Measurements from ENCODE around the gene CAPNS2. TPM values are rescaled to one million over a fixed set of nuclear protein-coding genes. Genes with fewer than 3 reads are reported as not detected.

The CAPNS2 gene
- 0.35 to 0.56 TPM (median 0.36 TPM) in 3 replicates for total RNA-seq
- long read RNA-seq, result 0 reads

GRCh38 chr16:55566432-55567175, at the start of gene CAPNS2:
CAPNS2 (plus strand) TSS chr16:55566684; CDS start chr16:55566757, 73 bp downstream.
- H3K27ac Mint-ChIP-seq (ENCODE audit: unreplicated experiment), result peak within 1 kb of the TSS; percentile 72
- H3K4me3 Mint-ChIP-seq (ENCODE audit: unreplicated experiment), result no peak within 1 kb of the TSS
- H3K9me3 Mint-ChIP-seq (ENCODE audit: low read depth), result no peaks in the 10 kb centered on the region
- peaks cover 3% of the 10 kb centered on the region for H3K36me3 Mint-ChIP-seq (ENCODE audit: low read depth)
- H3K27me3 Mint-ChIP-seq (ENCODE audit: low read depth), result no peaks in the 10 kb centered on the region
- TF ChIP-seq, protein P1, sequence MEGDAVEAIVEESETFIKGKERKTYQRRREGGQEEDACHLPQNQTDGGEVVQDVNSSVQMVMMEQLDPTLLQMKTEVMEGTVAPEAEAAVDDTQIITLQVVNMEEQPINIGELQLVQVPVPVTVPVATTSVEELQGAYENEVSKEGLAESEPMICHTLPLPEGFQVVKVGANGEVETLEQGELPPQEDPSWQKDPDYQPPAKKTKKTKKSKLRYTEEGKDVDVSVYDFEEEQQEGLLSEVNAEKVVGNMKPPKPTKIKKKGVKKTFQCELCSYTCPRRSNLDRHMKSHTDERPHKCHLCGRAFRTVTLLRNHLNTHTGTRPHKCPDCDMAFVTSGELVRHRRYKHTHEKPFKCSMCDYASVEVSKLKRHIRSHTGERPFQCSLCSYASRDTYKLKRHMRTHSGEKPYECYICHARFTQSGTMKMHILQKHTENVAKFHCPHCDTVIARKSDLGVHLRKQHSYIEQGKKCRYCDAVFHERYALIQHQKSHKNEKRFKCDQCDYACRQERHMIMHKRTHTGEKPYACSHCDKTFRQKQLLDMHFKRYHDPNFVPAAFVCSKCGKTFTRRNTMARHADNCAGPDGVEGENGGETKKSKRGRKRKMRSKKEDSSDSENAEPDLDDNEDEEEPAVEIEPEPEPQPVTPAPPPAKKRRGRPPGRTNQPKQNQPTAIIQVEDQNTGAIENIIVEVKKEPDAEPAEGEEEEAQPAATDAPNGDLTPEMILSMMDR (IDR thresholded peaks at IDR 0.05), result no peak
- no peak for DNase-seq (ENCODE audit: low spot score)
- peaks cover 26% of the 10 kb centered on the region for H3K4me1 Mint-ChIP-seq (ENCODE audit: low read depth)

GRCh38 chr16:55521792-55522191, 44.7 kb upstream of the CAPNS2 start:
- Mint-ChIP-seq H3K27me3 (ENCODE audit: low read depth) (no peaks in the 10 kb centered on the region), H3K4me1 (ENCODE audit: low read depth) (peaks cover 4% of the 10 kb centered on the region), H3K4me3 (ENCODE audit: unreplicated experiment) (no peak overlapping the region), H3K36me3 (ENCODE audit: low read depth) (peaks cover 11% of the 10 kb centered on the region), H3K9me3 (ENCODE audit: low read depth) (peaks cover 20% of the 10 kb centered on the region), H3K27ac (ENCODE audit: unreplicated experiment) (no peak overlapping the region)
- TF ChIP-seq, protein P1 (IDR thresholded peaks at IDR 0.05), result no peak
- no peak for DNase-seq (ENCODE audit: low spot score)

DNA sequence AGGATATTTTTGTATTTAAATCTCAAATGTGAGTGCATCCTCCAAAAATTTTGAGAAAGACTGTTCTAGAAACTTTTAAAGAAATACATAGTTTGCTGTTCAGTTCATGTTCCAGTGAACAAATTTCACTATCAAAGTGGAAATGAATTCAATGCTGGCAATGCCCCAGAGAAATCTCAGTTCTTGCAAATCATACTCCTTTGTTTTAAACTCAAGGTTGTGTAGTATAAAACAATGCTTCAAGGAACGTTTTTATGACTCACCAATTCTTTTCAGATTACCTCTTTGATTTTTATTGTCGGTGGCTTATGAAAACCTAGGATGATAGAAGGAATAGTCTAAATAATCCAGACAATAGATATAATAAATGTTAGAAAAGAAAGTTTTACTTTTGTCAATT, 40.0 kb upstream of the CAPNS2 start:
- Mint-ChIP-seq H3K27ac (ENCODE audit: unreplicated experiment) (no peak overlapping the region), H3K27me3 (ENCODE audit: low read depth) (no peaks in the 10 kb centered on the region), H3K36me3 (ENCODE audit: low read depth) (peaks cover 5% of the 10 kb centered on the region), H3K4me3 (ENCODE audit: unreplicated experiment) (no peak overlapping the region), H3K9me3 (ENCODE audit: low read depth) (peaks cover 10% of the 10 kb centered on the region), H3K4me1 (ENCODE audit: low read depth) (peaks cover 4% of the 10 kb centered on the region)
- no peak for DNase-seq (ENCODE audit: low spot score)
- TF ChIP-seq, protein P1 (IDR thresholded peaks at IDR 0.05), result no peak

DNA sequence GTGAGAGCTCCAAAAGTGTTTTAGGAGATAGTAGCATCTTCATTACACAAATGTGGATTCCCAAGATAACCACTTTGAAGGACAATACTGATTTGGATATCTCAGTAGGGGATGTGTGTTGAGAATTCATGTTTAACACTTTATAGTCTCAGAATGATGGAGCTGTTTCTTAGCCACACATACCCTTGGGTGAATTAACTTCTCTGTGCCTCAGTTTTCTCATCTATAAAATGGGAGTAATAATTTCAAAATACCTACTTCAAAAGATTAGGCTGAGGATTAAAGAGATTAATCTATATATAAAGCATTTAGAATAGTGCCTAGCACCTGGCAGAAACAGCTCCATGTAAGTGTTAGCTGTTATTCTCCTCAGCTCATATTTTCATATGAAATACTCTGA, 38.6 kb upstream of the CAPNS2 start:
- TF ChIP-seq, protein P1 (IDR thresholded peaks at IDR 0.05), result no peak
- no peaks in the 10 kb centered on the region for H3K27me3 Mint-ChIP-seq (ENCODE audit: low read depth)
- H3K4me1 Mint-ChIP-seq (ENCODE audit: low read depth), result peaks cover 13% of the 10 kb centered on the region
- no peaks in the 10 kb centered on the region for H3K9me3 Mint-ChIP-seq (ENCODE audit: low read depth)
- H3K4me3 Mint-ChIP-seq (ENCODE audit: unreplicated experiment), result no peak overlapping the region
- DNase-seq (ENCODE audit: low spot score), result no peak
- H3K36me3 Mint-ChIP-seq (ENCODE audit: low read depth), result no peaks in the 10 kb centered on the region
- no peak overlapping the region for H3K27ac Mint-ChIP-seq (ENCODE audit: unreplicated experiment)

DNA sequence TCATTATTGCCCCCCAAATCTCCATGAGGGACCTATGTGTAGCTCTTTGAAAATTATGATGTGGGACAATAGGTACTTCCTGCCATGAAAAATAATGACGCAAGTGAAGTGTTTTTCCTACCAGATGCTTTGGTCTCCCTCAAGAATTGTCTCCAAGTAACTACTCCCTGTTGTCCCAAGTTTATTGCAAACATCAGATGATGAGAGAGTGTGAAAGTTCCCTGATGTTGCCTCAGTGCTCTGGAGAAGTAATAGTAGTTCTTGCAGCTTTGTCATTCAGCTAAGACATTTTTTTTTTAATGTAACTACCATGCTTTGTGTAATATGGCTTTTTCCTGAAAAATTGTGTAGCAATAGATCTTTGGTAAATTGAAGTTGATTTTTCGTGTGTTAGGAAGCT, 37.5 kb upstream of the CAPNS2 start:
- H3K36me3 Mint-ChIP-seq (ENCODE audit: low read depth), result no peaks in the 10 kb centered on the region
- H3K9me3 Mint-ChIP-seq (ENCODE audit: low read depth), result no peaks in the 10 kb centered on the region
- no peak overlapping the region for H3K4me3 Mint-ChIP-seq (ENCODE audit: unreplicated experiment)
- TF ChIP-seq, protein P1 (IDR thresholded peaks at IDR 0.05), result no peak
- H3K27me3 Mint-ChIP-seq (ENCODE audit: low read depth), result no peaks in the 10 kb centered on the region
- DNase-seq (ENCODE audit: low spot score), result no peak
- H3K27ac Mint-ChIP-seq (ENCODE audit: unreplicated experiment), result no peak overlapping the region
- H3K4me1 Mint-ChIP-seq (ENCODE audit: low read depth), result peaks cover 16% of the 10 kb centered on the region

Data from chondrocyte (in vitro differentiated cells).